ENCODE measurements around the gene CUL7. TPM values are rescaled to one million over a fixed set of nuclear protein-coding genes. Genes with fewer than 3 reads are reported as not detected.

CUL7 gene
- total and polyA plus RNA-seq, 9 of the 15 experiments (the other 6 are each of a cell fraction or from before 2014, with no cell fraction given), result 0.44 to 20.1 (median 8.6) TPM

GRCh38 chr6:43024436-43024835, 29.2 kb downstream of the CUL7 start (continued):
- TF ChIP-seq MYNN (IDR thresholded peaks at IDR 0.05), result no peak
- no peak for TF ChIP-seq MYNN (CRISPR knock-in tag; IDR thresholded peaks at IDR 0.05)
- TF ChIP-seq PTRF (tag; IDR thresholded peaks at IDR 0.05), result no peak
- TF ChIP-seq JUNB (CRISPR knock-in tag; conservative IDR thresholded peaks at IDR 0.05), result no peak
- TF ChIP-seq TBL1XR1 (IDR thresholded peaks at IDR 0.05; ENCODE audit: low read length in 2 of 2), result no peak
- TF ChIP-seq ZNF197 (CRISPR knock-in tag; IDR thresholded peaks at IDR 0.05; ENCODE audit: low read depth), result no peak
- TF ChIP-seq KLF16 (IDR thresholded peaks at IDR 0.05), result no peak
- TF ChIP-seq RBM39 (optimal IDR thresholded peaks at IDR 0.05; ENCODE audit: low read depth, low read length), result no peak
- TF ChIP-seq ZBTB12 (CRISPR knock-in tag; IDR thresholded peaks at IDR 0.05), result no peak
- TF ChIP-seq HCFC1 (IDR thresholded peaks at IDR 0.05; ENCODE audit: low read depth, low read length), result no peak

- ChIA-PET CTCF (ENCODE audit: low intra/inter-chr PET ratio) (no interaction called here), POLR2A (interaction anchor here (0.6 to 2.6 kb wide), 17 partner anchors 8 to 496 kb away, joined by 3 to 17 read pairs (median 4); partner anchors contain the start of genes CUL7 and PEX6)
- Histone ChIP-seq H4K20me1 (replicated peaks; ENCODE audit: control insufficient read depth, insufficient read depth, low read length) (no peaks in the 10 kb centered on the region), H3K9ac (ENCODE audit: insufficient read depth in 1 of 2, low read depth in 2 of 2, low read length in 2 of 2) (peak within 1 kb of the TSS; percentile 82 to 94), H3K27me3 (ENCODE audit: control insufficient read depth in 2 of 2, insufficient read depth in 2 of 2, low read length in 2 of 2) (no peaks in the 10 kb centered on the region), H3K79me2 (ENCODE audit: control insufficient read depth, insufficient read depth, low read length) (peaks cover 53% of the 10 kb centered on the region), H3K4me3 (peak within 1 kb of the TSS; percentile 72), H3K4me1 (replicated peaks in 1 of 2; ENCODE audit: control insufficient read depth in 2 of 2, insufficient read depth in 2 of 2, low read length in 2 of 2) (peaks cover 34 to 35% of the 10 kb centered on the region in 2 experiments), H3K9me3 (replicated peaks; ENCODE audit: control insufficient read depth, insufficient read depth, low read depth, low read length) (no peaks in the 10 kb centered on the region), H3K36me3 (ENCODE audit: control insufficient read depth, insufficient read depth, low read length) (peaks cover 80% of the 10 kb centered on the region), H3K4me2 (ENCODE audit: insufficient read depth, low read length) (peak within 1 kb of the TSS; percentile 100), H2AFZ (ENCODE audit: low read depth, low read length) (peak within 1 kb of the TSS; percentile 94), H3K27ac (ENCODE audit: extremely low read depth, low read depth, low read length) (peak within 1 kb of the TSS; percentile 83), H3K9me1 (ENCODE audit: control insufficient read depth, insufficient read depth, low read length) (no peaks in the 10 kb centered on the region)
- ATAC-seq, result peak; percentile 93
- 1% methylated on average over 36 of the region's 56 CpGs for WGBS (ENCODE audit: insufficient coverage, low coverage, missing lambda C conversion rate)
- intact Hi-C loops (cut with micrococcal nuclease), result no loop called here
- peak; percentile 85 to 92 (median 90) for DNase-seq (ENCODE audit: extremely low read depth in 1 of 4, low spot score in 3 of 4)
- in situ Hi-C loops (cut with MboI), result no loop called here
- TSS peak; percentile 99 for BruUV-seq (replicated peaks)
- FAIRE-seq, result peak; percentile 80
- peak; percentile 80 for TF ChIP-seq SUPT5H (IDR thresholded peaks at IDR 0.05)
- TF ChIP-seq MITF (IDR thresholded peaks at IDR 0.05), result no peak
- TF ChIP-seq ZNF280B (CRISPR knock-in tag; IDR thresholded peaks at IDR 0.05), result 0 out of 2 replicates have a peak, but pooled peaks have one; percentile 22
- peak; percentile 77 for TF ChIP-seq CCNT2 (IDR thresholded peaks at IDR 0.05; ENCODE audit: borderline replicate concordance, extremely low read depth, insufficient read length, low read depth, low read length)
- TF ChIP-seq TAF1 (IDR thresholded peaks at IDR 0.05; ENCODE audit: control insufficient read depth, extremely low read depth, insufficient read depth, low read length, severe bottlenecking), result peak; percentile 85
- TF ChIP-seq POLR2G (IDR thresholded peaks at IDR 0.05; ENCODE audit: low read depth, low read length), result peak; percentile 92
- peak; percentile 48; the same call in 1 of the 2 replicates for TF ChIP-seq TAF7 (tag; IDR thresholded peaks at IDR 0.05)
- no peak for TF ChIP-seq NR1H2 (CRISPR knock-in tag; IDR thresholded peaks at IDR 0.05)
Measured at GRCh38 chr6:43021270-43022047, 32.2 kb downstream of the CUL7 start, which contains the start of gene RRP36. TSS of gene RRP36 (plus strand) at chr6:43021623. CDS start at chr6:43021655, 32 bp downstream.
